Ascending aorta (tissue), 2 donors: ENCODE results near the gene ENKD1. TPM values are rescaled to one million over a fixed set of nuclear protein-coding genes. Genes with fewer than 3 reads are reported as not detected.

ENCODE experiments used
- DNase-seq, 2 donors: peaks; one replicate each; pipeline ENCODE4 v3.0.0-alpha.2; 2019; ENCODE audit warnings: low spot score in 2 of 2
- H3K27ac ChIP-seq, 2 donors: fragments of 200-600 bp; sonication (generic); one replicate each; pipeline ENCODE4 v1.5.1; 2016 to 2017; ENCODE audit warnings: mild to moderate bottlenecking in 1 of 2
- H3K27me3 ChIP-seq: fragments of 200-600 bp; sonication (generic); one replicate; pipeline ENCODE4 v1.5.1; 2017
- H3K36me3 ChIP-seq, 2 donors: fragments of 200-600 bp; sonication (generic); one replicate each; pipeline ENCODE4 v1.5.1; 2016
- H3K4me1 ChIP-seq, 2 donors: fragments of 200-600 bp; sonication (generic); one replicate each; pipeline ENCODE4 v1.5.1; 2016 to 2017; ENCODE audit warnings: mild to moderate bottlenecking in 1 of 2
- H3K4me3 ChIP-seq, 2 donors: fragments of 200-600 bp; sonication (generic); one replicate each; pipeline ENCODE4 v1.5.1; 2016 to 2017; ENCODE audit warnings: mild to moderate bottlenecking in 1 of 2
- H3K9me3 ChIP-seq, 2 donors: fragments of 200-600 bp; sonication (generic); one replicate each; pipeline ENCODE4 v1.5.1; 2016
- CTCF ChIP-seq, 3 experiments: fragments of 200-600 bp in 2 of 3; fragments of 450-650 bp in 1 of 3; sonication (generic) in 2 of 3; IDR thresholded peaks; one replicate each; pipeline ENCODE4 v1.5.1; 2016 to 2019; ENCODE audit warnings: antibody characterized with exemption in 3 of 3, mild to moderate bottlenecking in 1 of 3, moderate library complexity in 1 of 3
- intact Hi-C: fragments of 100-400 bp; cut with DNase I; formaldehyde crosslinking; loops from one replicate; pipeline ENCODE4 v1.15.1; 2023
- total RNA-seq: library from RNA; depleted of rRNA; stranded (reverse); fragments of >200 nt; gene quantifications from one replicate; pipeline ENCODE4 v1.1.0, GENCODE V29; 2016

ENKD1 gene
- total RNA-seq, 1 donor from 2014 or later = 42.5 TPM

GRCh38 chr16:67664258-67664657 is 2.3 kb downstream of the ENKD1 start:
- H3K4me3 ChIP-seq = no peak overlapping the region

GRCh38 chr16:67663877-67664222 is 2.7 kb downstream of the ENKD1 start:
- intact Hi-C loops = loop anchor here (10.0 kb wide), 1 partner anchor 419 kb away; the partner anchor contains the start of genes FHOD1 and SLC9A5
- no peaks in the 10 kb centered on the region for H3K27me3 ChIP-seq
- TF ChIP-seq CTCF (IDR thresholded peaks at IDR 0.05) = no peak
- H3K27ac ChIP-seq = no peak overlapping the region
- no peak overlapping the region for H3K4me3 ChIP-seq
- no peaks in the 10 kb centered on the region for H3K9me3 ChIP-seq
- H3K4me1 ChIP-seq = peaks cover 20 to 31% of the 10 kb centered on the region in 2 donors
- H3K36me3 ChIP-seq = no peaks in the 10 kb centered on the region
- DNase-seq = no peak

More at GRCh38 chr16:67664258-67664657, 2.3 kb downstream of the ENKD1 start:
- no peak overlapping the region for H3K27ac ChIP-seq
- intact Hi-C loops = loop anchor here (10.0 kb wide), 1 partner anchor 419 kb away; the partner anchor contains the start of genes FHOD1 and SLC9A5
- H3K36me3 ChIP-seq = no peaks in the 10 kb centered on the region
- H3K27me3 ChIP-seq = no peaks in the 10 kb centered on the region
- H3K4me1 ChIP-seq = peaks cover 18 to 27% of the 10 kb centered on the region in 2 donors
- DNase-seq = no peak
- no peaks in the 10 kb centered on the region for H3K9me3 ChIP-seq
- no peak for TF ChIP-seq CTCF (IDR thresholded peaks at IDR 0.05)

- no peak for DNase-seq
- no peaks in the 10 kb centered on the region for H3K27me3 ChIP-seq
- H3K9me3 ChIP-seq = no peaks in the 10 kb centered on the region
- intact Hi-C loops = loop anchor here (10.0 kb wide), 1 partner anchor 419 kb away; the partner anchor contains the start of genes FHOD1 and SLC9A5
- TF ChIP-seq CTCF (IDR thresholded peaks at IDR 0.05) = no peak
- H3K4me3 ChIP-seq = no peak overlapping the region
- H3K4me1 ChIP-seq = peaks cover 20 to 35% of the 10 kb centered on the region in 2 donors
- H3K27ac ChIP-seq = no peak overlapping the region
- H3K36me3 ChIP-seq = peaks cover 0 to 3% of the 10 kb centered on the region in 2 donors
Measured at GRCh38 chr16:67663151-67663876, 3.2 kb downstream of the ENKD1 start.

- TF ChIP-seq CTCF (IDR thresholded peaks at IDR 0.05) = no peak
- Histone ChIP-seq H3K27me3 (no peaks in the 10 kb centered on the region), H3K27ac (no peak overlapping the region), H3K4me3 (no peak overlapping the region), H3K9me3 (no peaks in the 10 kb centered on the region), H3K4me1 (peaks cover 20 to 33% of the 10 kb centered on the region in 2 donors), H3K36me3 (peaks cover 0 to 10% of the 10 kb centered on the region in 2 donors)
- intact Hi-C loops = loop anchor here (10.0 kb wide), 1 partner anchor 418 kb away; the partner anchor contains the start of genes FHOD1 and SLC9A5
- no peak for DNase-seq
Measured at GRCh38 chr16:67662653-67663010, 3.9 kb downstream of the ENKD1 start.

GRCh38 chr16:67661886-67662652 is 4.5 kb downstream of the ENKD1 start:
- intact Hi-C loops = loop anchor here (2.0 to 10.0 kb wide), 2 partner anchors 57 to 417 kb away; partner anchors contain the start of genes FHOD1, GFOD2 and SLC9A5
- no peak for TF ChIP-seq CTCF (IDR thresholded peaks at IDR 0.05)
- no peak overlapping the region for H3K4me3 ChIP-seq
- H3K36me3 ChIP-seq = peaks cover 0 to 12% of the 10 kb centered on the region in 2 donors
- no peaks in the 10 kb centered on the region for H3K27me3 ChIP-seq
- no peak for DNase-seq
- no peak overlapping the region for H3K27ac ChIP-seq
- H3K4me1 ChIP-seq = peaks cover 14 to 28% of the 10 kb centered on the region in 2 donors
- no peaks in the 10 kb centered on the region for H3K9me3 ChIP-seq
